Activated CD4-positive, alpha-beta memory T cell treated with anti-CD3 and anti-CD28 coated beads for 36 hours (primary cell): ENCODE data around the gene PM20D1. TPM values are rescaled to one million over a fixed set of nuclear protein-coding genes. Genes with fewer than 3 reads are reported as not detected.
A peak's percentile ranks its signal among the peaks of the same experiment; 100 is the strongest.
"Not testable (repeated sequence)": the region's sequence is repeated elsewhere in the genome, so short reads cannot be mapped to it uniquely, and the experiment has no call there.

ENCODE experiments used
- CTCF ChIA-PET: fragments of 350-600 bp; sonication (Branson Sonifier 250); formaldehyde crosslinking; loops from one replicate; lab custom pipeline; 2021; ENCODE audit warnings: antibody characterized with exemption, inconsistent platforms; lab: Charles Lee
- POLR2A ChIA-PET: fragments of 350-600 bp; sonication (Branson Sonifier 250); formaldehyde crosslinking; loops from one replicate; lab custom pipeline; 2021; ENCODE audit warnings: antibody characterized with exemption; lab: Charles Lee
- DNase-seq: peaks from one replicate; pipeline ENCODE4 v3.0.0-alpha.2; 2020
- H3K27ac Mint-ChIP-seq: one replicate; pipeline ENCODE4 v1.8.0; 2021; ENCODE audit warnings: mixed read lengths
- H3K27me3 Mint-ChIP-seq: one replicate; pipeline ENCODE4 v1.8.0; 2021; ENCODE audit warnings: mixed read lengths
- H3K36me3 Mint-ChIP-seq: one replicate; pipeline ENCODE4 v1.8.0; 2021; ENCODE audit warnings: mixed read lengths
- H3K4me1 Mint-ChIP-seq: one replicate; pipeline ENCODE4 v1.8.0; 2021; ENCODE audit warnings: low read depth, mixed read lengths
- H3K4me3 Mint-ChIP-seq: one replicate; pipeline ENCODE4 v1.8.0; 2021; ENCODE audit warnings: mild to moderate bottlenecking, mixed read lengths
- H3K9me3 Mint-ChIP-seq: one replicate; pipeline ENCODE4 v1.8.0; 2021; ENCODE audit warnings: mixed read lengths
- intact Hi-C: fragments of 100-400 bp; cut with micrococcal nuclease; formaldehyde crosslinking; loops from one replicate; pipeline ENCODE4 v1.15.1; 2023
- total RNA-seq, 2 experiments: library from RNA; stranded (reverse); gene quantifications; one replicate each; pipeline ENCODE4 v1.2.3, GENCODE V29; 2021

PM20D1 gene
- under 1 TPM; 0.29 to 0.55 TPM for total RNA-seq

DNA sequence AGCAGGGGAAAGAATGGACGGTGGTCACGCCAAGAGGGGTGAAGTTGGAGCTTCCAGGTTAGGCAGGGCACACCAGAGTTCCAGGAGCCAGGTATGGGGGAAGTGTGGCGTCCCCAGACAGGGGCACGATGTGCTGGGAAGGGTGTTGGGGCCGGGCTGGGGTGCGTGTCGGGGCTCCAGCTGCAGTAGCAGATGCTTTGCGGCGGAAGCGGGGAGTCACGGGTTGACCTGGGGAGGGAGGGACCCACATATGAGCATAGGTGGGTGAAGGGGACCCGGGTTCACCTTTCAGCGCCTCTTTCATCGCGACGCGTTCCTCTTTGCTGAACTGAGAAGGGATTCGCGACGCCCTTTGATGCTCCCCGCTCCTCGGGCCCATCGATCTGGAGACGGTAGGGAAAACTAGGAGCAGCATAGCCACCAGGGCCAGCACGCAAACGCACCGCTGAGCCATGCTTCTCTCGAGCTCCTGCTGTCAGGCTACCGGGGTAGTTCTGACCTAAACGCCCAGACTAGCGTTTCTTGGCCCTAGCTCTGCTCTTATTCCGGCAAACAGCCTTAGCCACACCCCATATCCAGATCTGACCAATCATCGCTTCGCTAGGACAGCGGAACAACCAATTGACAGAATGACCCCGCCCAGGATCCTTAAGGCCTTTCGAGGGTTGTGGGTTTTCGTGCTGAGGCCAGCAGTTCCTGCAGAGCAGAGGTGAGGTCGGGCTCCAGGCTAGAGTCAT lies at the start of gene PM20D1:
Gene PM20D1, minus strand, starts transcription at position 514 of the 737 bp plus-strand sequence. Its CDS starts 60 bp downstream, at position 454.
- Mint-ChIP-seq H3K4me3 (peak within 1 kb of the TSS; percentile 79), H3K36me3 (no peaks in the 10 kb centered on the region), H3K9me3 (peaks cover 5% of the 10 kb centered on the region), H3K27ac (peak within 1 kb of the TSS; percentile 61), H3K27me3 (no peaks in the 10 kb centered on the region), H3K4me1 (peaks cover 21% of the 10 kb centered on the region)
- intact Hi-C loops, result loop anchor here (5.0 kb wide), 1 partner anchor 37 kb away; the partner anchor contains the start of gene SLC41A1
- ChIA-PET CTCF (interaction anchor here (1.0 to 1.7 kb wide), 7 partner anchors 9 to 192 kb away, joined by 3 to 7 read pairs (median 3); no protein-coding TSS in a partner anchor), POLR2A (interaction anchor here (1.1 kb wide), 1 partner anchor 207 kb away, joined by 3 read pairs; no protein-coding TSS in a partner anchor)
- DNase-seq, result peak; percentile 92

GRCh38 chr1:205896351-205896750 lies 46.4 kb upstream of the PM20D1 start:
- intact Hi-C loops, result no loop called here
- POLR2A ChIA-PET, result no interaction called here
- no peak for DNase-seq
- Mint-ChIP-seq H3K36me3 (no peaks in the 10 kb centered on the region), H3K4me1 (peaks cover 4% of the 10 kb centered on the region), H3K4me3 (no peak overlapping the region), H3K27me3 (peaks cover 6% of the 10 kb centered on the region), H3K27ac (no peak overlapping the region), H3K9me3 (peaks cover 10% of the 10 kb centered on the region)
- CTCF ChIA-PET, result interaction anchor here (1.4 to 1.9 kb wide), 2 partner anchors 22 to 81 kb away, joined by 3 to 6 read pairs; no protein-coding TSS in a partner anchor

GRCh38 chr1:205894119-205894518 lies 44.2 kb upstream of the PM20D1 start:
- H3K4me3 Mint-ChIP-seq, intact Hi-C loops, H3K36me3 Mint-ChIP-seq, POLR2A ChIA-PET, H3K27ac Mint-ChIP-seq, H3K27me3 Mint-ChIP-seq, H3K9me3 Mint-ChIP-seq, DNase-seq, CTCF ChIA-PET, H3K4me1 Mint-ChIP-seq: not testable (repeated sequence)

GRCh38 chr1:205892175-205892574 lies 42.2 kb upstream of the PM20D1 start:
- H3K36me3 Mint-ChIP-seq, POLR2A ChIA-PET, H3K27me3 Mint-ChIP-seq, DNase-seq, intact Hi-C loops, H3K9me3 Mint-ChIP-seq, H3K27ac Mint-ChIP-seq, H3K4me3 Mint-ChIP-seq, H3K4me1 Mint-ChIP-seq: not testable (repeated sequence)
- CTCF ChIA-PET, result interaction anchor here (1.3 to 2.3 kb wide), 3 partner anchors 27 to 234 kb away, joined by 4 to 8 read pairs (median 8); no protein-coding TSS in a partner anchor

DNA sequence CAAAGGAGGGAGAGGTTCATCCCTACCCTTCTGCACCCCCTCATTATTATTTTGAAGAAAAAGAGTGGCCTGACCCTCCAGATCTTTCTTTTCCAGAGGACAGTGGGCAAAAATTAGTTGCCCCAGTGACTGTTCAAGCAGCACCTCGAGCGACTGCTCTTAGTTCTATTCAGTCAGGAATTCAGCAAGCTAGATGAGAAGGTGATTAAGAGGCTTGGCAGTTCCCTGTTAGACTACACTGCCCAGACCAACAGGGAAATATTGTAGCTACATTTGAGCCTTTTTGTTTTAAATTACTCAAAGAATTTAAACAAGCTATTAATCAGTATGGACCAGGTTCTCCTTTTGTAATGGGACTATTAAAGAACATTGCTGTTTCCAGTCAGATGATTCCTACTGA lies 41.5 kb upstream of the PM20D1 start:
- H3K4me3 Mint-ChIP-seq, H3K4me1 Mint-ChIP-seq, POLR2A ChIA-PET, DNase-seq, H3K36me3 Mint-ChIP-seq, H3K27me3 Mint-ChIP-seq, intact Hi-C loops, H3K9me3 Mint-ChIP-seq, H3K27ac Mint-ChIP-seq: not testable (repeated sequence)
- CTCF ChIA-PET, result interaction anchor here (1.3 to 2.3 kb wide), 3 partner anchors 28 to 233 kb away, joined by 4 to 8 read pairs (median 8); no protein-coding TSS in a partner anchor

GRCh38 chr1:205890631-205891030 lies 40.7 kb upstream of the PM20D1 start:
- DNase-seq, intact Hi-C loops, H3K27me3 Mint-ChIP-seq, H3K4me3 Mint-ChIP-seq, H3K27ac Mint-ChIP-seq, POLR2A ChIA-PET, H3K36me3 Mint-ChIP-seq, H3K9me3 Mint-ChIP-seq, H3K4me1 Mint-ChIP-seq: not testable (repeated sequence)
- CTCF ChIA-PET, result interaction anchor here (2.3 kb wide), 1 partner anchor 232 kb away, joined by 8 read pairs; no protein-coding TSS in a partner anchor

DNA sequence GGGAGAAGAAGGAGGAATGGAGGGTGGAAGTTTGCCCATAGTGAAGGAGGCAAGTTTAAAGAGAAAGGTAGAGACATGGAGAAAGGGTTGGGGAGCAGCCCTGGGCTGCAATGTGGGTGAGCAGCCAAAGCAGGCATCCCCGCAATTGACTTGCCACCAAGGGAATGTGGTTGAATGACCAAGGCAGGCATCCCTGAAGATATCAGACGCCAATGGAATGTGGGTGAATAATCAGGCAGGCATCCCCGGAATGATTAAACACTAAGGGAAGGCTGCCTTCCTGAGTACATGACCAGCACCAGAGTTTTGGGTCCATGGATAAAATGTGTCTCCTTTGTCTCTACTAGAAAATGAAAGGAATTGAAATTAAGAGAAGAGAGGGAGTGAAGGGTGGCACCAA lies 39.8 kb upstream of the PM20D1 start:
- H3K36me3 Mint-ChIP-seq, CTCF ChIA-PET, H3K4me3 Mint-ChIP-seq, POLR2A ChIA-PET, intact Hi-C loops, H3K27ac Mint-ChIP-seq, H3K9me3 Mint-ChIP-seq, DNase-seq, H3K27me3 Mint-ChIP-seq, H3K4me1 Mint-ChIP-seq: not testable (repeated sequence)

- peak; percentile 13 for DNase-seq
- CTCF ChIA-PET, H3K27ac Mint-ChIP-seq, POLR2A ChIA-PET, intact Hi-C loops, H3K4me1 Mint-ChIP-seq, H3K9me3 Mint-ChIP-seq, H3K27me3 Mint-ChIP-seq, H3K36me3 Mint-ChIP-seq, H3K4me3 Mint-ChIP-seq: not testable (repeated sequence)
These were observed 39.1 kb upstream of the PM20D1 start for GRCh38 chr1:205889006-205889405.

DNA sequence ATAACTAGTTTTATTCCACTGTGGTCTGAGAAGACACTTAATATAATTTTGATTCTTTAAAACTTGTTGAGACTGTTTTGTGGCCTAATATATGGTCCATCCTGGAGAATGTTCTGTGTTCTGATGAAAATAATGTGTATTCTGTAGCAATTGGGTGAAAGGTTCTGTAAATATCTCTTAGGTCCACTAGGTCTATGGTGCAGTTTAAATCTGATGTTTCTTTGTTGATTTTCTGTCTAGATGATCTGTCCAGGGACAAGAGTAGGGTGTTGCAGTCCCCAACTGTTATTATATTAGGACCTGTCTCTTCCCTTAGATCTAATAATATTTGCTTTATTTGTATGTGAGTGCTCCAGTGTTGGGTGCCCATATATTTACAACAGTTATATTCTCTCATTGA lies 33.9 kb upstream of the PM20D1 start:
- H3K27ac Mint-ChIP-seq, result no peak overlapping the region
- intact Hi-C loops, result no loop called here
- H3K36me3 Mint-ChIP-seq, result peaks cover 3% of the 10 kb centered on the region
- ChIA-PET CTCF (no interaction called here), POLR2A (no interaction called here)
- H3K4me1 Mint-ChIP-seq, result peaks cover 2% of the 10 kb centered on the region
- peaks cover 1% of the 10 kb centered on the region for H3K27me3 Mint-ChIP-seq
- no peak overlapping the region for H3K4me3 Mint-ChIP-seq
- peaks cover 20% of the 10 kb centered on the region for H3K9me3 Mint-ChIP-seq
- no peak for DNase-seq

GRCh38 chr1:205880923-205881322 lies 31.0 kb upstream of the PM20D1 start:
- H3K27me3 Mint-ChIP-seq, result peaks cover 8% of the 10 kb centered on the region
- ChIA-PET CTCF (no interaction called here), POLR2A (no interaction called here)
- no peak for DNase-seq
- H3K4me3 Mint-ChIP-seq, result no peak overlapping the region
- intact Hi-C loops, result no loop called here
- peaks cover 9% of the 10 kb centered on the region for H3K36me3 Mint-ChIP-seq
- H3K9me3 Mint-ChIP-seq, result peaks cover 29% of the 10 kb centered on the region
- H3K27ac Mint-ChIP-seq, result no peak overlapping the region
- H3K4me1 Mint-ChIP-seq, result no peaks in the 10 kb centered on the region

DNA sequence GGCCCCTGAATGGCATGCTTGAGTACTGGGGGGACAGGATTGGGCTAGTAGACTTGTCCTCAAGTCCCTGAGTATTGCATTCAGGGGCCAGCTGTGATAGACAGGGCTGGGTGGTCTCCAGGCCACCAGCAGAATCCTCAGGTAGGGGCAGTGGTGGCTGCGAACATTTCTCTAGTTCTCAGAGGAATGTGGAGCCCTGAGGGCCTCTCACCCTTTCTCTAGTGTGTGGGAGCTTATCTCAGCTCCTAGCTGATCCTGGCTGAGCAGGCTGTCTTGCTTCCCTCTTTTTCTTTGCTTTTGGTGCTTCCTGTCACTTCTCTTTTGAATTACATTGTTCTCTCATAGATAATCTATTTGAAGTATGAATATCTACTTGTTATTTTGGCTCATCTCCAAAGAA lies 30.0 kb upstream of the PM20D1 start:
- Mint-ChIP-seq H3K27ac (no peak overlapping the region), H3K4me3 (no peak overlapping the region), H3K36me3 (peaks cover 9% of the 10 kb centered on the region), H3K4me1 (no peaks in the 10 kb centered on the region), H3K27me3 (peaks cover 8% of the 10 kb centered on the region), H3K9me3 (peaks cover 29% of the 10 kb centered on the region)
- DNase-seq, result no peak
- ChIA-PET CTCF (interaction anchor here (1.0 kb wide), 1 partner anchor 97 kb away, joined by 4 read pairs; no protein-coding TSS in a partner anchor), POLR2A (no interaction called here)
- intact Hi-C loops, result no loop called here

GRCh38 chr1:205878026-205878425 lies 28.1 kb upstream of the PM20D1 start:
- intact Hi-C loops, result no loop called here
- peaks cover 6% of the 10 kb centered on the region for H3K27me3 Mint-ChIP-seq
- CTCF ChIA-PET, result no interaction called here
- no peak overlapping the region for H3K27ac Mint-ChIP-seq
- POLR2A ChIA-PET, result no interaction called here
- H3K36me3 Mint-ChIP-seq, result peaks cover 9% of the 10 kb centered on the region
- H3K4me1 Mint-ChIP-seq, result no peaks in the 10 kb centered on the region
- H3K9me3 Mint-ChIP-seq, result peaks cover 29% of the 10 kb centered on the region
- H3K4me3 Mint-ChIP-seq, result no peak overlapping the region
- no peak for DNase-seq
